Activated CD4-positive, alpha-beta T cell treated with anti-CD3 and anti-CD28 coated beads, Interleukin-2, amount 10 ng/mL, durations not matched to agents 24 days and 14 days (primary cell): Measurements from ENCODE around the gene HDAC9. TPM values are rescaled to one million over a fixed set of nuclear protein-coding genes. Genes with fewer than 3 reads are reported as not detected.

Experiments used
- DNase-seq: peaks from one replicate; pipeline ENCODE4 v3.0.0; 2022
- H3K27ac Mint-ChIP-seq: one replicate; pipeline ENCODE4 v1.8.0; 2022; ENCODE audit warnings: mild to moderate bottlenecking, mixed read lengths
- H3K27me3 Mint-ChIP-seq: one replicate; pipeline ENCODE4 v1.8.0; 2022; ENCODE audit warnings: mixed read lengths
- H3K36me3 Mint-ChIP-seq: one replicate; pipeline ENCODE4 v1.8.0; 2022; ENCODE audit warnings: low read depth, mild to moderate bottlenecking, mixed read lengths
- H3K4me1 Mint-ChIP-seq: one replicate; pipeline ENCODE4 v1.8.0; 2021; ENCODE audit warnings: mixed read lengths
- H3K4me3 Mint-ChIP-seq: one replicate; pipeline ENCODE4 v1.8.0; 2022; ENCODE audit warnings: mild to moderate bottlenecking, moderate library complexity, mixed read lengths
- H3K9me3 Mint-ChIP-seq: one replicate; pipeline ENCODE4 v1.8.0; 2021; ENCODE audit warnings: mixed read lengths
- intact Hi-C: fragments of 100-400 bp; cut with micrococcal nuclease; formaldehyde crosslinking; loops from one replicate; pipeline ENCODE4 v1.15.1; 2023
- total RNA-seq: library from RNA; stranded (reverse); gene quantifications from 2 replicates; pipeline ENCODE4 v1.2.3, GENCODE V29; 2022

HDAC9 gene
- total RNA-seq, 1 donor from 2014 or later, result 3.0 TPM

GRCh38 chr7:18564779-18565178 is 69.2 kb downstream of the HDAC9 start:
- no peak for DNase-seq
- H3K4me3 Mint-ChIP-seq, result no peak overlapping the region
- no peaks in the 10 kb centered on the region for H3K4me1 Mint-ChIP-seq
- no peaks in the 10 kb centered on the region for H3K9me3 Mint-ChIP-seq
- intact Hi-C loops, result no loop called here
- H3K36me3 Mint-ChIP-seq, result no peaks in the 10 kb centered on the region
- H3K27me3 Mint-ChIP-seq, result no peaks in the 10 kb centered on the region
- H3K27ac Mint-ChIP-seq, result no peak overlapping the region

- DNase-seq, result no peak
- no peaks in the 10 kb centered on the region for H3K4me1 Mint-ChIP-seq
- no peak overlapping the region for H3K4me3 Mint-ChIP-seq
- H3K27ac Mint-ChIP-seq, result no peak overlapping the region
- no peaks in the 10 kb centered on the region for H3K9me3 Mint-ChIP-seq
- intact Hi-C loops, result no loop called here
- H3K27me3 Mint-ChIP-seq, result no peaks in the 10 kb centered on the region
- H3K36me3 Mint-ChIP-seq, result no peaks in the 10 kb centered on the region
These were observed 69.8 kb downstream of the HDAC9 start for GRCh38 chr7:18565337-18565736.

- H3K27ac Mint-ChIP-seq, result no peak overlapping the region
- no peaks in the 10 kb centered on the region for H3K4me1 Mint-ChIP-seq
- no peaks in the 10 kb centered on the region for H3K9me3 Mint-ChIP-seq
- intact Hi-C loops, result no loop called here
- no peak for DNase-seq
- no peaks in the 10 kb centered on the region for H3K27me3 Mint-ChIP-seq
- no peaks in the 10 kb centered on the region for H3K36me3 Mint-ChIP-seq
- no peak overlapping the region for H3K4me3 Mint-ChIP-seq
These were observed 70.7 kb downstream of the HDAC9 start for GRCh38 chr7:18566205-18566604.

GRCh38 chr7:18566829-18567228 is 71.3 kb downstream of the HDAC9 start:
- Mint-ChIP-seq H3K27ac (no peak overlapping the region), H3K4me1 (no peaks in the 10 kb centered on the region), H3K9me3 (no peaks in the 10 kb centered on the region), H3K4me3 (no peak overlapping the region), H3K36me3 (no peaks in the 10 kb centered on the region), H3K27me3 (no peaks in the 10 kb centered on the region)
- DNase-seq, result no peak
- intact Hi-C loops, result no loop called here

GRCh38 chr7:18570441-18570840 is 74.9 kb downstream of the HDAC9 start:
- H3K27me3 Mint-ChIP-seq, result no peaks in the 10 kb centered on the region
- H3K4me3 Mint-ChIP-seq, result no peak overlapping the region
- no peak overlapping the region for H3K27ac Mint-ChIP-seq

GRCh38 chr7:18570890-18571478 is 75.4 kb downstream of the HDAC9 start:
- H3K36me3 Mint-ChIP-seq, result no peaks in the 10 kb centered on the region
- no peak overlapping the region for H3K27ac Mint-ChIP-seq
- H3K9me3 Mint-ChIP-seq, result no peaks in the 10 kb centered on the region
- DNase-seq, result no peak
- intact Hi-C loops, result loop anchor here (10.0 kb wide), 1 partner anchor 216 kb away; no protein-coding TSS in a partner anchor
- H3K4me1 Mint-ChIP-seq, result no peaks in the 10 kb centered on the region
- no peaks in the 10 kb centered on the region for H3K27me3 Mint-ChIP-seq
- no peak overlapping the region for H3K4me3 Mint-ChIP-seq

More at GRCh38 chr7:18570441-18570840, 74.9 kb downstream of the HDAC9 start:
- no peak for DNase-seq
- Mint-ChIP-seq H3K9me3 (no peaks in the 10 kb centered on the region), H3K36me3 (no peaks in the 10 kb centered on the region), H3K4me1 (no peaks in the 10 kb centered on the region)
- intact Hi-C loops, result loop anchor here (10.0 kb wide), 1 partner anchor 216 kb away; no protein-coding TSS in a partner anchor

GRCh38 chr7:18572154-18572553 is 76.6 kb downstream of the HDAC9 start:
- H3K27me3 Mint-ChIP-seq, result no peaks in the 10 kb centered on the region
- H3K9me3 Mint-ChIP-seq, result no peaks in the 10 kb centered on the region
- no peak for DNase-seq
- H3K4me3 Mint-ChIP-seq, result no peak overlapping the region
- no peaks in the 10 kb centered on the region for H3K36me3 Mint-ChIP-seq
- H3K4me1 Mint-ChIP-seq, result peaks cover 1% of the 10 kb centered on the region
- no peak overlapping the region for H3K27ac Mint-ChIP-seq
- intact Hi-C loops, result loop anchor here (10.0 kb wide), 1 partner anchor 217 kb away; no protein-coding TSS in a partner anchor

GRCh38 chr7:18572885-18573284 is 77.3 kb downstream of the HDAC9 start:
- no peaks in the 10 kb centered on the region for H3K36me3 Mint-ChIP-seq
- peaks cover 3% of the 10 kb centered on the region for H3K4me1 Mint-ChIP-seq
- DNase-seq, result no peak
- H3K4me3 Mint-ChIP-seq, result no peak overlapping the region
- H3K9me3 Mint-ChIP-seq, result no peaks in the 10 kb centered on the region
- H3K27ac Mint-ChIP-seq, result no peak overlapping the region
- intact Hi-C loops, result loop anchor here (10.0 kb wide), 1 partner anchor 218 kb away; no protein-coding TSS in a partner anchor
- H3K27me3 Mint-ChIP-seq, result no peaks in the 10 kb centered on the region

GRCh38 chr7:18573410-18574234 is 78.1 kb downstream of the HDAC9 start:
- no peak overlapping the region for H3K4me3 Mint-ChIP-seq
- intact Hi-C loops, result loop anchor here (10.0 kb wide), 1 partner anchor 219 kb away; no protein-coding TSS in a partner anchor
- no peak for DNase-seq
- no peak overlapping the region for H3K27ac Mint-ChIP-seq
- no peaks in the 10 kb centered on the region for H3K9me3 Mint-ChIP-seq
- peaks cover 3% of the 10 kb centered on the region for H3K4me1 Mint-ChIP-seq
- H3K27me3 Mint-ChIP-seq, result no peaks in the 10 kb centered on the region
- no peaks in the 10 kb centered on the region for H3K36me3 Mint-ChIP-seq

GRCh38 chr7:18574235-18574540 is 78.6 kb downstream of the HDAC9 start:
- H3K27me3 Mint-ChIP-seq, result no peaks in the 10 kb centered on the region
- no peaks in the 10 kb centered on the region for H3K36me3 Mint-ChIP-seq
- intact Hi-C loops, result loop anchor here (10.0 kb wide), 1 partner anchor 219 kb away; no protein-coding TSS in a partner anchor
- H3K4me1 Mint-ChIP-seq, result peaks cover 3% of the 10 kb centered on the region
- no peak for DNase-seq
- H3K4me3 Mint-ChIP-seq, result no peak overlapping the region
- H3K27ac Mint-ChIP-seq, result no peak overlapping the region
- no peaks in the 10 kb centered on the region for H3K9me3 Mint-ChIP-seq

- intact Hi-C loops, result loop anchor here (5.0 to 10.0 kb wide), 2 partner anchors 37 to 220 kb away; no protein-coding TSS in a partner anchor
- peaks cover 3% of the 10 kb centered on the region for H3K4me1 Mint-ChIP-seq
- H3K27ac Mint-ChIP-seq, result no peak overlapping the region
- H3K36me3 Mint-ChIP-seq, result no peaks in the 10 kb centered on the region
- H3K9me3 Mint-ChIP-seq, result no peaks in the 10 kb centered on the region
- no peaks in the 10 kb centered on the region for H3K27me3 Mint-ChIP-seq
- DNase-seq, result no peak
- no peak overlapping the region for H3K4me3 Mint-ChIP-seq
These were observed 79.1 kb downstream of the HDAC9 start for GRCh38 chr7:18574676-18575075.

GRCh38 chr7:18575622-18576572 is 80.3 kb downstream of the HDAC9 start:
- no peak overlapping the region for H3K4me3 Mint-ChIP-seq
- DNase-seq, result no peak
- H3K36me3 Mint-ChIP-seq, result no peaks in the 10 kb centered on the region
- no peaks in the 10 kb centered on the region for H3K27me3 Mint-ChIP-seq
- intact Hi-C loops, result loop anchor here (5.0 to 10.0 kb wide), 2 partner anchors 39 to 221 kb away; no protein-coding TSS in a partner anchor
- H3K4me1 Mint-ChIP-seq, result peaks cover 3% of the 10 kb centered on the region
- no peak overlapping the region for H3K27ac Mint-ChIP-seq
- H3K9me3 Mint-ChIP-seq, result no peaks in the 10 kb centered on the region

- H3K27me3 Mint-ChIP-seq, result no peaks in the 10 kb centered on the region
- intact Hi-C loops, result loop anchor here (5.0 to 10.0 kb wide), 2 partner anchors 40 to 222 kb away; no protein-coding TSS in a partner anchor
- H3K4me1 Mint-ChIP-seq, result peaks cover 3% of the 10 kb centered on the region
- no peaks in the 10 kb centered on the region for H3K36me3 Mint-ChIP-seq
- DNase-seq, result no peak
- no peaks in the 10 kb centered on the region for H3K9me3 Mint-ChIP-seq
- no peak overlapping the region for H3K27ac Mint-ChIP-seq
- H3K4me3 Mint-ChIP-seq, result no peak overlapping the region
These were observed 81.7 kb downstream of the HDAC9 start for GRCh38 chr7:18577096-18577771.
